Measurements from ENCODE around the gene PRDM4. TPM values are rescaled to one million over a fixed set of nuclear protein-coding genes. Genes with fewer than 3 reads are reported as not detected.

Gene PRDM4
- total RNA-seq, 1 experiment from 2014 or later: 32.9 TPM

GRCh38 chr12:107780298-107780697 is 19.4 kb upstream of the PRDM4 start:
- Histone ChIP-seq H3K4me2 (ENCODE audit: low read length) (no peak overlapping the region), H2AFZ (ENCODE audit: low read depth, low read length, poor library complexity, severe bottlenecking) (no peak overlapping the region), H3K9me3 (ENCODE audit: control insufficient read depth in 1 of 2, insufficient read depth in 1 of 2, low read depth in 1 of 2, low read length in 2 of 2) (no peaks in the 10 kb centered on the region), H4K20me1 (ENCODE audit: insufficient read depth) (no peaks in the 10 kb centered on the region), H3K4me1 (ENCODE audit: control insufficient read depth in 1 of 2, insufficient read depth in 2 of 2, low read length in 2 of 2) (no peaks in the 10 kb centered on the region), H3K36me3 (ENCODE audit: control insufficient read depth in 1 of 2, insufficient read depth in 2 of 2, low read length in 2 of 2) (no peaks in the 10 kb centered on the region), H3K9ac (ENCODE audit: low read length) (no peak overlapping the region), H3K27ac (ENCODE audit: low read depth, low read length) (no peak overlapping the region), H3K79me2 (ENCODE audit: insufficient read depth, low read length) (no peaks in the 10 kb centered on the region), H3K4me3 (replicated peaks in 1 of 2; ENCODE audit: low read depth in 1 of 2, low read length in 2 of 2) (no peak overlapping the region), H3K9me2 (ENCODE audit: insufficient read depth) (no peaks in the 10 kb centered on the region), H3K27me3 (ENCODE audit: insufficient read depth, low read length) (peaks cover 14% of the 10 kb centered on the region; the same call in 1 of the 2 replicates)
- intact Hi-C loops (cut with micrococcal nuclease): no loop called here
- no peak for ATAC-seq
- BruUV-seq (replicated peaks): no TSS peak
- CTCF ChIA-PET: no interaction called here
- RAD21 ChIA-PET (ENCODE audit: low non-redundant PET in 1 of 2, low total read pairs in 2 of 2, uncharacterized antibody in 2 of 2, unreplicated experiment in 2 of 2): no interaction called here
- POLR2A ChIA-PET: no interaction called here
- no peak for DNase-seq (ENCODE audit: low read depth, low spot score)
- TF ChIP-seq ATF3 (IDR thresholded peaks at IDR 0.05): no peak
- TF ChIP-seq RAD21 (IDR thresholded peaks at IDR 0.05; ENCODE audit: low read depth): no peak
- no peak for TF ChIP-seq ZNF274 (IDR thresholded peaks at IDR 0.05; ENCODE audit: low read depth, low read length)
- no peak for TF ChIP-seq CEBPB (IDR thresholded peaks at IDR 0.05; ENCODE audit: low read depth)
- no peak for TF ChIP-seq POLR2A (IDR thresholded peaks at IDR 0.05; ENCODE audit: borderline replicate concordance, extremely low read depth, insufficient read depth, insufficient read length)
- no peak for TF ChIP-seq REST (IDR thresholded peaks at IDR 0.05; ENCODE audit: low read depth)
- no peak for TF ChIP-seq ELF1 (IDR thresholded peaks at IDR 0.05; ENCODE audit: borderline replicate concordance, low read depth)
- TF ChIP-seq SIN3A (IDR thresholded peaks at IDR 0.05; ENCODE audit: low read depth): no peak
- TF ChIP-seq YY1 (IDR thresholded peaks at IDR 0.05; ENCODE audit: extremely low read depth, insufficient replicate concordance, low read depth, low read length): no peak
- no peak for TF ChIP-seq FOSL1 (IDR thresholded peaks at IDR 0.05; ENCODE audit: low read depth)
- TF ChIP-seq ZBTB33 (IDR thresholded peaks at IDR 0.05; ENCODE audit: extremely low read depth, insufficient replicate concordance, low read length): no peak
- TF ChIP-seq TCF7L2 (IDR thresholded peaks at IDR 0.05; ENCODE audit: borderline replicate concordance, extremely low read depth, insufficient read depth, insufficient read length): no peak
- TF ChIP-seq JUND (IDR thresholded peaks at IDR 0.05): no peak
- TF ChIP-seq MAX (IDR thresholded peaks at IDR 0.05): no peak
- no peak for TF ChIP-seq SP1 (IDR thresholded peaks at IDR 0.05; ENCODE audit: low read depth)
- no peak for TF ChIP-seq POLR2AphosphoS5 (IDR thresholded peaks at IDR 0.05; ENCODE audit: low read depth, low read length)
- no peak for TF ChIP-seq ZFX (IDR thresholded peaks at IDR 0.05)
- no peak for TF ChIP-seq SRF (IDR thresholded peaks at IDR 0.05; ENCODE audit: low read depth)
